GM10248 (cell line): ENCODE measurements around the gene FAM3C.

Experiments used
- CTCF ChIA-PET: fragments of 300-600 bp; sonication (Branson Sonifier 250); formaldehyde crosslinking; extraction: SDS; loops from one replicate; lab custom pipeline; 2021; ENCODE audit warnings: antibody characterized with exemption; lab: Yijun Ruan, JAX
- POLR2A ChIA-PET: fragments of 350-650 bp; sonication (Branson Sonifier 250); formaldehyde crosslinking; extraction: SDS; loops from one replicate; lab custom pipeline; 2020; ENCODE audit warnings: antibody characterized with exemption; lab: Yijun Ruan, JAX
- DNase-seq: peaks from one replicate; pipeline ENCODE4 v3.0.0; 2012; ENCODE audit errors: extremely low spot score
- CTCF ChIP-seq: IDR thresholded peaks from 2 replicates; pipeline ENCODE4 v1.5.1; 2012; ENCODE audit warnings: mild to moderate bottlenecking, low read depth; ENCODE audit errors: extremely low read depth, missing control alignments, control extremely low read depth

Gene FAM3C

GRCh38 chr7:121334376-121334775 is 61.7 kb downstream of the FAM3C start:
- CTCF ChIA-PET = no interaction called here
- DNase-seq = no peak
- TF ChIP-seq CTCF = no peak
- POLR2A ChIA-PET = no interaction called here

- no peak for TF ChIP-seq CTCF
- POLR2A ChIA-PET = no interaction called here
- CTCF ChIA-PET = no interaction called here
- no peak for DNase-seq
Measured at GRCh38 chr7:121331574-121331973, 64.5 kb downstream of the FAM3C start.

- DNase-seq = no peak
- CTCF ChIA-PET = interaction anchor here (0.8 kb wide), 1 partner anchor 35 kb away, joined by 3 read pairs; no protein-coding TSS in a partner anchor
- TF ChIP-seq CTCF = no peak
- POLR2A ChIA-PET = no interaction called here
Measured at GRCh38 chr7:121331048-121331447, 65.1 kb downstream of the FAM3C start.

- DNase-seq = peak; percentile 41
- no peak for TF ChIP-seq CTCF
- ChIA-PET CTCF (interaction anchor here (0.8 to 1.4 kb wide), 6 partner anchors 10 to 66 kb away, joined by 3 to 4 read pairs (median 3); partner anchors contain the start of gene FAM3C), POLR2A (no interaction called here)
Measured at GRCh38 chr7:121330053-121330833, 65.9 kb downstream of the FAM3C start.

GRCh38 chr7:121329191-121330052 is 66.7 kb downstream of the FAM3C start:
- ChIA-PET CTCF (interaction anchor here (0.9 to 1.4 kb wide), 6 partner anchors 11 to 665 kb away, joined by 3 to 4 read pairs (median 3); partner anchors contain the start of gene FAM3C), POLR2A (no interaction called here)
- TF ChIP-seq CTCF = peak; percentile 30
- DNase-seq = peak; percentile 50

GRCh38 chr7:121328508-121329190 is 67.5 kb downstream of the FAM3C start, which contains the start of gene WNT16:
Gene WNT16 (plus strand): TSS chr7:121329000. CDS start chr7:121329293, 293 bp downstream.
- CTCF ChIA-PET = interaction anchor here (1.0 to 1.4 kb wide), 4 partner anchors 16 to 666 kb away, joined by 3 to 4 read pairs (median 3); no protein-coding TSS in a partner anchor
- POLR2A ChIA-PET = no interaction called here
- TF ChIP-seq CTCF = no peak
- peak; percentile 24 for DNase-seq
